Hepatocyte (in vitro differentiated cells): ENCODE measurements around the gene SPPL2C.

Source experiments
- EZH2 ChIP-seq: fragments of 200-600 bp; sonication (generic); IDR thresholded peaks from 2 replicates; pipeline ENCODE4 v1.6.1; 2016; ENCODE audit warnings: antibody characterized with exemption, mild to moderate bottlenecking, borderline replicate concordance
- EZH2phosphoT487 ChIP-seq: fragments of 200-600 bp; sonication (generic); IDR thresholded peaks from one replicate; pipeline ENCODE4 v1.6.1; 2018; ENCODE audit warnings: antibody characterized with exemption, mild to moderate bottlenecking, low read depth, moderate library complexity; ENCODE audit not compliant: unreplicated experiment, severe bottlenecking

- TF ChIP-seq EZH2phosphoT487 (no peak), EZH2 (no peak)
These were observed 51.5 kb downstream of the SPPL2C start for GRCh38 chr17:45895969-45896785.
